Measurements from ENCODE around the gene SDHD. TPM values are rescaled to one million over a fixed set of nuclear protein-coding genes. Genes with fewer than 3 reads are reported as not detected.

Gene SDHD
- total RNA-seq, 1 experiment from 2014 or later, result 140 TPM

Other genes starting within 250 kb of the SDHD start
- gene ALG9, start 215.3 kb upstream of the SDHD start, total RNA-seq (2014; rRNA removed; shearing (Covaris generic); ENCODE audit: low replicate concordance), result 17.2 and 45.7 TPM in 2 replicates
- gene FDXACB1, start 207.7 kb upstream of the SDHD start, total RNA-seq (2014; rRNA removed; shearing (Covaris generic); ENCODE audit: low replicate concordance), result 0.30 and 2.1 TPM in 2 replicates
- 29.9 and 39.5 TPM in 2 replicates for gene CFAP68, start 207.3 kb upstream of the SDHD start, total RNA-seq (2014; rRNA removed; shearing (Covaris generic); ENCODE audit: low replicate concordance)
- gene CRYAB, start 175.1 kb upstream of the SDHD start, total RNA-seq (2014; rRNA removed; shearing (Covaris generic); ENCODE audit: low replicate concordance), result 0.78 and 2.4 TPM in 2 replicates
- gene HSPB2, start 174.1 kb upstream of the SDHD start, total RNA-seq (2014; rRNA removed; shearing (Covaris generic); ENCODE audit: low replicate concordance), result 2.9 TPM in 1 of 2 replicates, not detected in the other
- 1.7 TPM in 1 of 2 replicates, not detected in the other for gene C11orf52, start 168.0 kb upstream of the SDHD start, total RNA-seq (2014; rRNA removed; shearing (Covaris generic); ENCODE audit: low replicate concordance)
- 14.2 and 25.0 TPM in 2 replicates for gene DIXDC1, start 149.5 kb upstream of the SDHD start, total RNA-seq (2014; rRNA removed; shearing (Covaris generic); ENCODE audit: low replicate concordance)
- gene DLAT, start 61.5 kb upstream of the SDHD start, total RNA-seq (2014; rRNA removed; shearing (Covaris generic); ENCODE audit: low replicate concordance), result 28.1 and 35.0 TPM in 2 replicates
- gene PIH1D2, start 12.9 kb upstream of the SDHD start, total RNA-seq (2014; rRNA removed; shearing (Covaris generic); ENCODE audit: low replicate concordance), result 0.49 and 11.4 TPM in 2 replicates
- 13.2 and 19.8 TPM in 2 replicates for gene NKAPD1, start 12.6 kb upstream of the SDHD start, total RNA-seq (2014; rRNA removed; shearing (Covaris generic); ENCODE audit: low replicate concordance)
- 33.6 and 76.9 TPM in 2 replicates for gene TIMM8B, start 117 bp upstream of the SDHD start, total RNA-seq (2014; rRNA removed; shearing (Covaris generic); ENCODE audit: low replicate concordance)
- 119 and 132 TPM in 2 replicates for gene IL18, start 77.2 kb downstream of the SDHD start, total RNA-seq (2014; rRNA removed; shearing (Covaris generic); ENCODE audit: low replicate concordance)
- gene TEX12, start 80.5 kb downstream of the SDHD start, total RNA-seq (2014; rRNA removed; shearing (Covaris generic); ENCODE audit: low replicate concordance), result not detected in 2 replicates
- gene BCO2, start 88.6 kb downstream of the SDHD start, total RNA-seq (2014; rRNA removed; shearing (Covaris generic); ENCODE audit: low replicate concordance), result 8.1 and 8.9 TPM in 2 replicates
- 30.1 and 70.3 TPM in 2 replicates for gene PTS, start 139.6 kb downstream of the SDHD start, total RNA-seq (2014; rRNA removed; shearing (Covaris generic); ENCODE audit: low replicate concordance)
- not detected in 2 replicates for gene PLET1, start 174.0 kb downstream of the SDHD start, total RNA-seq (2014; rRNA removed; shearing (Covaris generic); ENCODE audit: low replicate concordance)

Measured in Caki2 (cell line).